Activated CD4-positive, alpha-beta T cell treated with anti-CD3 and anti-CD28 coated beads, Interleukin-2, amount 50 U/mL, for 16 hours (primary cell): ENCODE results near the gene NBPF20.
"Not testable (repeated sequence)": the region's sequence is repeated elsewhere in the genome, so short reads cannot be mapped to it uniquely, and the experiment has no call there.

Experiments
- DNase-seq: peaks from one replicate; pipeline ENCODE4 v3.0.0-alpha.2; 2020

The NBPF20 gene, protein sequence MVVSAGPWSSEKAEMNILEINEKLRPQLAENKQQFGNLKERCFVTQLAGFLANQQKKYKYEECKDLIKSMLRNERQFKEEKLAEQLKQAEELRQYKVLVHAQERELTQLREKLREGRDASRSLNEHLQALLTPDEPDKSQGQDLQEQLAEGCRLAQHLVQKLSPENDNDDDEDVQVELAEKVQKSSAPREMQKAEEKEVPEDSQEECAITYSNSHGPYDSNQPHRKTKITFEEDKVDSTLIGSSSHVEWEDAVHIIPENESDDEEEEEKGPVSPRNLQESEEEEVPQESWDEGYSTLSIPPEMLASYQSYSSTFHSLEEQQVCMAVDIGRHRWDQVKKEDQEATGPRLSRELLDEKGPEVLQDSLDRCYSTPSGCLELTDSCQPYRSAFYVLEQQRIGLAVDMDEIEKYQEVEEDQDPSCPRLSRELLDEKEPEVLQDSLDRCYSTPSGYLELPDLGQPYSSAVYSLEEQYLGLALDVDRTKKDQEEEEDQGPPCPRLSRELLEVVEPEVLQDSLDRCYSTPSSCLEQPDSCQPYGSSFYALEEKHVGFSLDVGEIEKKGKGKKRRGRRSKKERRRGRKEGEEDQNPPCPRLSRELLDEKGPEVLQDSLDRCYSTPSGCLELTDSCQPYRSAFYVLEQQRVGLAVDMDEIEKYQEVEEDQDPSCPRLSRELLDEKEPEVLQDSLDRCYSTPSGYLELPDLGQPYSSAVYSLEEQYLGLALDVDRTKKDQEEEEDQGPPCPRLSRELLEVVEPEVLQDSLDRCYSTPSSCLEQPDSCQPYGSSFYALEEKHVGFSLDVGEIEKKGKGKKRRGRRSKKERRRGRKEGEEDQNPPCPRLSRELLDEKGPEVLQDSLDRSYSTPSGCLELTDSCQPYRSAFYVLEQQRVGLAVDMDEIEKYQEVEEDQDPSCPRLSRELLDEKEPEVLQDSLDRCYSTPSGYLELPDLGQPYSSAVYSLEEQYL (N-terminal part only)

DNA sequence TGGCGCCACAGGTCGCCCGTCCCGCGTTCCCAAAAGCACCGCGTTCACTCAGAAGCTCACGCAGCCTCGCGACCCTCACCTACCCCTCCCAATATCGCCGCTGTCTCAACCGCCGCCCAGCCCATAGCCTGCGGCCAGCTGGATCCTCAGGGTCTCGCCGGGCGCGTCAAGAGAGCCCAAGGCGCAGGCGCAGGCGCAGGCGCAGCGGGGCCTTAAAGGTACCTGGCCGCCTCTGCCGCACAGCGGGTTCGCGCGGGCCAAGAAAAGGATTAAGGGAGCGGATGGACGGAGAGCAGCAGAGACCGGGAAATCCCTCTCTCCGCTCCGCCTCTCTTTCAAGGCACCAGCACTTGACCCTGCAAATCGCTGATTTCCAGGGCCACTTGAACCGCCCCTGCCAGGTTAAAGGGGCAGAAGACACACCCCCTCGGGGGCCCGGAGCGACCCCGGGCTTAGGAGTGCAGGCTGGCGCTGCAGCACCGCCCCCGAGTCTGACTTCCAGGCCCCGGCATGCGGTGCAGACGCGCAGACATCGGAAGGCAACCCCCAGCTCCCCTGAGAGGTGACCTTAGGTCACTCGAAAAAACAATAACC lies at the start of gene NBPF20:
NBPF20 (minus strand) TSS at position 168 of the 594 bp plus-strand sequence. CDS start 20,331 bp downstream, outside the sequence.
- DNase-seq = peak; percentile 80

DNA sequence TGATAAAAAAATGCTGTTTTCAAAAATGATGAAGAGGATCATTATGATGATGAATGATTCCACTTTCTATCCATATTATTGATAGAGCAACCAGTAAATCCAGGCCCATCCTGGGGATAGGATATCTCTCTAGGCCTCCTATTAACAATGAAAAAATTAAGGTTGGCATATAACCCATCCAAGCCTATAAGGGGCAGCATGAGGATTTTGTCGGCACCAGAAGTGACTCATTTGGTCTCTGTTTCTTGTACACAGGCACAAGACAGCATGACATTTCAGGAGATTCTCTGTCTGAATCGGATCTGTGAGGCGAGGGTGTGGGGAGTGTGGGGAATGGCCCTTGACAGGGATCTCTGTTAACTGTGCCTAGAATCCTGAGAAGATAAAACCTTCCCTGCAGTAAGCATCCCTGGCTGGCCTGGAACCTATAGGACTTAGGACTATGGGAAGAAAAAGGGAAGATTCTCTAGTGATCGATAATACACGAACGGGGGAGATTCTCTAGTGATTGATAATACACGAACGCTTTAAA lies 49.5 kb upstream of the NBPF20 start:
- DNase-seq = not testable (repeated sequence)

DNA sequence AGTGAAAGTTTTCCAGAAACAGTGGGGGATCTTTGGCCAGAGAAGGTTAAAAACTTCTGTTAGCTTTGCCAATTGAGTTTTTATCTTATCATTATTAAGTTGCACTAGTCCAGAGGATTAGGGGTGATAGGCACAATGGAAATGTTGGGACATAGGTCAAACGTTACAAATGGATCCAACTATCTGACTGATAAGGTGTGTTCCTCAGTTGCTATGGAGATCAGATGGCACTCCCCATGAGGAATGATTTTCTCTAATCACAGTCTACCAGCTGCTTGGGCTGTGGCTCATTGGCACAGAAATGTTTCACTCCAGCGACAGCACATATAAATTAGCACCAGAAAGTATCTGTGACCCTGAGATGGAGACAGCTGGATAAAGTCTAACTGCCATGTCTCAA lies 47.3 kb upstream of the NBPF20 start:
- DNase-seq = not testable (repeated sequence)

DNA sequence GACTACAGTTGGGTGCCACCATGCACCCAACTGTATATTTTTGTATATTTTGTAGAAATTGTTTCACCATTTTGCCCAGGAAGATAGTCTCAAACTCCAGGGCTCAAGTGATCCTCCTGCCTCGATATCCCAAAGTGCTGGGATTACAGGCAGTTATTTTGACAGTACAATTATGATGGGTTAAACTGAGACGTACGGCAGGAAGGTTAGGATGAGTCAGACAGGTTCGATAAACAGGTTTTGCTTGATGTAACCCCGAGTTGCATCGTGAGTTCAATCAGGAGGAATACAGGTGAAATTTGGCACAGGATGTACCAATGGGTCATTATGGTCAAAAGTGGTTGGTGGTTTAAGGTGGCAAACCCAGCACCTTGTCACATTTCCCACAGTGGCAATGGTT lies 46.0 kb upstream of the NBPF20 start:
- not testable (repeated sequence) for DNase-seq

DNA sequence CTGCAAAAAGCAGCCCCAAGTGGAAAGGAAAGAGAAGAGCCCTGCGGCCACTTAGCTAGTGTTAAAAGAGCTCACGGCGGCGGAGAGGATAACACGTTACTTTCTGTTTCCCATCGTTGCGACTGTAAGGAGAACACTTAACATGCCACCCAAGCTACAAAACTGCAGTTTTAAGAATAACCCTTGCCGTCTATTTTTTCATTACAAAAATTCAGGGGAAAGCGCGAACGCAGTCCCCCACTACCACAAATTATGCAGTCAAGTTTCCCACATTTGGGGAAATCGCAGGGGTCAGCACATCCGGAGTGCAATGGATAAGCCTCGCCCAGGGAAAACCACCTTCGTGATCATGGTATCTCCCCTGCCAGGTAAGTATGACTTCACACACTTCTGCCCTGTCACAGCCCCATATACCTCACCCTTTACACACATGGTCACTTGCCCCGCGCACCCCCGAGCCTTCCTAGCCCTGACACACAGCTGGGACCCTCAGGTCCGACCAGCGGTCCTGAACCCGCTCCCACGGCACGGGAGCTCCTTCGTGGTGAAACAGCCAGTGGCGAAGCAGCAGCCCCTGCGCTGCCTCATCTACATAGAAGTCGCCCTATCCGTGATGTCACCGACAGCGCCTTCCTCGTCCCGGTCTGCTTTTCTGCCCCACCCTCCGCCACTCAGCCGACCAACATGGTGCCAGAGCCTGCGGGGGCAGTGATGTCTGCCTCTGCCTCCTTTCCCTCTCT lies 40.2 kb upstream of the NBPF20 start:
- DNase-seq = peak; percentile 97

DNA sequence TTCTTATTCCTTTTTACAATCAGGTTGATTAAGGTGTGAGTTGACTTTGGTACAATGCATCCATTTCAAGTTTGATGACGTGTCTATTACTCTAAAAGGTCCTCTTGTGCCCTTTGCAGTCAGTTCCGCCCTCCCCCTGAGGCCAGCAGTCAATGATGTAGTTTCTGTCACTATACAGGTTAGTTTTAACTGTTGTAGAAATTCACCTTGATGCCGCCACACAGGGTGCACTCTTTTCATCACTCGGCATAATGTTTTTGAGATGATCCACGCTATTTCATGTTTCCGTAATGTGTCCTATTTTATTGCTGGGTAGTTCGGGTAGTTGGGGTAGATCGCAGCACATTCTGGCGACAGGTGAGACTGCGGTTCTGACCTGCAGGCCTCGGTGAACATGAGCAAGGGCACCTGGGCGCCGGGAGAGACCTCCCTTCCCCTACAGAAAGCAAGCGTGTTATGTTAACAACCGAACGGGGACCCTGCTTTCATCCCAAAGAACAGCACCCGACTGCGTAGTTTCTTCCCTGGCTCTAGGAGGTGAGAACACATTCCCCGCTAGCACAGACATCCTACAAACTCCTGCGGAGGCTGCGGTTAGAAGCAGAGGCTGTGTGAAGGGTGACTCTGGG lies 39.4 kb upstream of the NBPF20 start:
- peak; percentile 14 for DNase-seq

DNA sequence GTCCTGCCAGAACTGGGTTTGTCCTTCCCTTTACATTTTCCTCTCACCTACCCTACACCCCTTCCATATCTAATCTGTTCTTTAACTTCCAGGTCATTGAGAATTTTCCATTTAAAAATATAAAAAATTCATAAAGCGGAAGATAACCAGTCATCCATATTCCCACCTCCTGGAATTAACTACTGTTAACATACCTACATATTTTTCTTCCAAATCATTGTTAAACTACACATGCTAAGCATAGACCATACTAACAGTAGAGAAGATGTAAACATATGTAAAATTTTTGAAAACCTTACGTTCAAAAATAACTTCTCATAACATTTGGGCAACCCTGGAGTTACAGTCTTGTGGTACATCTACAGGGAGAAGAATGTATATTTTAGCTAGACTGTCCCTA lies 38.6 kb upstream of the NBPF20 start:
- not testable (repeated sequence) for DNase-seq

DNA sequence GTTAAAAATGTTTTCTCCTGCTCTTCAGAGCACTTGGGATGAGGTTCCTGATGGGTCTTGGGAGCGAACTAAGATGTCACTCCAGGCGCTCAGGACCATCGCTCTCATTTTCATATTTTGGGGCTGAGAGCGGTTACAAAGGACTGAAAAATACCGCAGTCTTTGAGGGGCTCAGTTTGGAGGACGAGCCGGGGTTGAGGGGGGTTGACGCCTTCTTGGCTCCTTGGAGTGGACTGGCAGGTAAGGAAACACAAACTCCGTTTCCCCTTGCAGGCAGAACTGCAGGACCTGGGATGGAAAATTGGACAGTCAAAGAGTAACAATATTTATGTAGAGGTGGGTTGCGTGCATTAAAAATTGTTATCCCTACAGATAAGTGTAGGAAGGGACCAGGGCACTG lies 35.3 kb upstream of the NBPF20 start:
- DNase-seq = not testable (repeated sequence)

DNA sequence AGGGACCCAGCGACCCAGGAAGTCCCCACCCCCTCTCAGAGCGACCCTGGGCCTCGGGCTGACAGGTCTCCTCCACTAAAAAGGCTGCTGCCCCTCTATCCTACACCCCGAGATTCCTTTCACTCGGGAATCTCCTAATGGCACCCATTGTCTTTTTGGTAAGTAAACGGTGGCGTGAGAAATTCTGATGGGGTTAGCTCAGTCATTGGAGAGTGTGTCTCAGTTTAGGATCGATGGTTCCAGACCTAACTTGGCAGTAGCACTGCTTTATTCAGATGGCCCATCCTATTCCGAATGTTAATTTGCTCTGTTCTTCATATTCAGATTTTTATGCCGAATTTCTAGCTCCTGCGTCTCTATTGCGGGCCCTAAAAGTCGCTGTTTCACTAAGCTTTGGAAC lies 34.6 kb upstream of the NBPF20 start:
- not testable (repeated sequence) for DNase-seq

DNA sequence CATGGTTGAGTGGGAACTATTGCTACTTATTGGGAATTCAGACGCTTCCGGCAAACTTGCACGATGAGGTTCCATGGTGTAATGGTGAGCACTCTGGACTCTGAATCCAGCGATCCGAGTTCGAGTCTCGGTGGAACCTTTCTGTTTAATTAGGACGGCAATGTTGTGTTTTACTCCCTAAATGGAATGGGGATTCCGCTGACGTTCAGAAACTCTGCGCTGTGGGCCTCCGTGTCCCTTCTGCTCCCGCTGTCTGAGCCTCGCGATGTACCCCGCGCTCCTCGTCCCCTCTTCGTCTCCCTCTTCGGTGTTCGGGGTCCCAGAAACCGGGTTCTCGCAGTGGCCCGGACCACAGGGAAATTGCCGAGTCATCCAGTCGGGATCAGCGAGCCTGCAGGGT lies 34.2 kb upstream of the NBPF20 start:
- DNase-seq = not testable (repeated sequence)

DNA sequence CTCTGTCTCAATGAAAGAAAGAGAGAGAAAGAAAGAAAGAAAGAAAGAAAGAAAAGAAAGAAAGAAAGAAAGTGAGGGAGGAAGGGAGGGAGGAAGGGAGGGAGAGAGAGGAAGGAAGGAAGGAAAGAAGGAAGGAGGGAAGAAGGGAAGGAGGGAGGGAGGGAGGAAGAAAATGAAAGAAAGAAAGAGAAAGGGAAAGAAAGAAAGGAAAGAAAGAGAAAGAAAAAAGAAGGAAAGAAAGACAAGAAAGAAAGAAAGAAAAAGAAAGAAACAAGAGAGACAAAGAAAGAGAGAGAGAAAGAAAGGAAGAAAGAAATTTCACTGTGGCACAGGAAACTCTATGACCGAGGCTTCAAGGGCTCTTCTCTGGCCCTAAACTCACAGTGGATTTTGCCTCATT lies 33.7 kb upstream of the NBPF20 start:
- DNase-seq = not testable (repeated sequence)

DNA sequence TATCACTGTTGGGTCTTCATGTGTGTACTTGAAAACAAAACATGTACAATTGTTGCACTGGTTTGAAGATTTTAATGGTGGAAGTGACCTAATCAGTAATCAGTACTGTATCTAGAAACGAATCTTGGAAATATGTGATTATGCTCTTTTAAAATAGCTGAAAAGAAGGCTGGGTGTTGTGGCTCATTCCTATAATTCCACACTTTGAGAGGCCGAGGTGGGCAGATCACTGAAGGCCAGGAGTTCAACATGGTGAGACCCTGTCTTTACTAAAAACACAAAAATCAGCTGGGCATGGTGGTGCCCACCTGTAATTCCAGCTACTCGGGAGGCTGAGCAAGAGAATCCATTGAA lies 29.4 kb upstream of the NBPF20 start:
- DNase-seq = not testable (repeated sequence)

DNA sequence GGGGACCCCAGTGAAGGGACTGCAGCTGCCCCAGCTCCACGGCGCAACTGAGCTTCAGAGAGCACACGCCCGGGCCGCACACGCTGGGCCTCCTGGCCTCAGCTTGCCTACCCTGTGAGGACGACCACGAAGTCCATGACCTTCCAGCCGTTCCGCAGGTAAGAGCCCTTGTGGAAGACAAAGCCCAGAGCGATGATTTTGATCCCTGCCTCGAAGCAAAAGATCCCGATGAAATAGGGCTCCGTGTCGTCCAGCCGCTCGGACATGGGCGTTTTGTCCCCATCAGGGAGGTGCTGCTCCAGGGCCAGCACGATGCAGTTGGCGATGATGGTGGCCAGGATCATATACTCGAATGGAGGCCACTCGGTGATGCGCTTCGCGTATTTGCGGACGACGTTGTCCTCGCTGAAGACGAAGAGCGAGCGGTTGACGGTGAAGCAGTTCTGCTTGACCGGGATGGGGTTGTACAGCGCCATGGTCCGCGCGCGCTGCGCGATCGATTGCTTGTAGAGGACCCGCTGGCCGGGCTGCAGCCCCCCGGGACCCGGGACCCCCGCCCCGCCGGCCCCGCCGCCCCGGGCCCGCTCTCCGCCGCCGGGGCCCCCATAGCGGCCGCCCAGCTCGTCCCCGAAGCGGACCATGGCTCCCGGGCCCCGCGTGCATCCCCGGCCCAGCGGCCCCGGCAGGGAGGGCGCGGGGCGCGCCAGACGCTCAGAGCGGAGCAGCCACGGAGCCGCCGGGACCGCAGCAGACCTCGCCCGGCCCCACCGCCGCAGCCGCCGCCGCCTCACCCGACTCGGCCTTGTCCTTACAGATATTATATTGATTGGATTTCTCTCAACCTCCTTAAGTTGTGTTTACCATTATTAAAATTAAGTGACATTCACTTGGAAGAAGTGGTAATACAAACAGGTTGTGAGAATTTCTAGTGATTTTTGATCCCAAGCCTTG lies 28.7 kb upstream of the NBPF20 start:
- DNase-seq = not testable (repeated sequence)

DNA sequence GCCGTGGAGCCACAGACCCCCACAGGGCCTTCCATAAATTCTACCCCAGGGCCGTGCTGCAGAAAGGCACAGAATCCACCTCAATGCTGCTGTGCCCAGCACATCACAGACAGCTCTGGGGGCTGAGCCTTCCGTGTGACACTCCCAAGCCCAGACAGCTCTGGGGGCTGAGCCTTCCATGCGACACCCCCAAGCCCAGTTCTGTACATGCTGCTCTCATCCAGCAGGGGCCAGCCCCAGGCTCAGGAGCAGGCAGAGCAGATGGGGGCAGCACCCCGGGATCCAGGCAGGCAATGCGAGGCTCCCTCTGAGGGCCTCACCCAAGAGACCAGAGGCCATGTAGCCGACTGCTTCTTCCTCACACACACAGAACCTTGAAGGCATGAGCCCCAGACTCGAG lies 27.1 kb upstream of the NBPF20 start:
- DNase-seq = not testable (repeated sequence)

DNA sequence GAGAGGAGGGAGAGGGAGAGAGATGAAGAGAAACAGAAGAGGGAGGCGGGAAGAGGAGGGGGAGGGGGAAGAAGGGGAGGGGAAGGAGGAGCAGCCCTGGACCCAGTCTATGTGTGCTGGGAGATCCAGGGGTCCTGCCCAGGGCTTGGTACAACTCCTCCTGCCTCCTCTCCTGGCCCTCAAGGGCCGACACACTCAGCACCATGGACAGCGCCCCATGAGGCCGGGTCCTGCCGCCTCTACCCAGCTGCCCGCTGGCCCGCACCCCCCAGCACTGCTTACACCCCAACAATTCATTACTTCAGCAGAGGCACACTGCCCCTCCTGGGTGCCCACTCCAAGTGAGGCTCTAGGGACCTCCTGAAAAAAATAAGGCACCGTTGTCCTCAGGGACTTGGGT lies 26.5 kb upstream of the NBPF20 start:
- peak; percentile 21 for DNase-seq

DNA sequence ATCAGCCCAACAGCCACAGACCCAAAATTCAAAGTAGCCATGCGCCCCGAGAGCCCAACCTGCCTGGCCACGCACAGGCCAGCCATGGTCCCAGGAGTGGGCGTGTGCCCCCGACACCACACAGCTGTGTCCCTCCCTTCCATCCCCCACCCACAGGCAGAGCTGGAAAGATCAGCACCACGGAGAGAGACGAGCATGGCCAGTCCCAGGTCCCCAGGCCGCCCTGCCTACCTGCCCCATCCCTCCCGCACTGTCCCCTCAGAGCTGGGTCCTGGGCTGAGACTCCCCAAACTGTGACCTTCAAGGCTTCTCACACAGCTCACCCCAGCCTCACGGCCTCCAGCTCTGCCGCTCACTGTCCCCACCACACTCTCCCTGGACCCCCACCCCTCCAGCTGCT lies 19.8 kb upstream of the NBPF20 start:
- not testable (repeated sequence) for DNase-seq

DNA sequence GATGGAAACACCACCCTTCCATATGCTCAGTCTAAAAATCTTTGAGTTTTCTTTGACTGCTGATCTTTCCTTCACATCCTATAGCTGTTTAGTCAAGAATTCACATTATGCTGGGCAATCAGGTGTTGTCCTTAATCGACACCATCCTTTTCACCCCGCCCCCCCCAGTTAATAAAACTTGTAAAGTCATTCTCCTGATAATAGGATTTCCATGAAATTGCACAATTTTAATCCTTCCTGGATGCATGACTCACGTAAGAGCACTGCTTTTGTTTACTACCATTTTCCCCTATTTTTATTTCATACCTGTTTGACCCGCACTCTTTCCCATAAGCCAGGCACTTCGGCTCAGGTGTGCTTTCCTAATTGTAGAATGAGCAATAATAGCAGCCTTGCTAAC lies 16.9 kb upstream of the NBPF20 start:
- DNase-seq = not testable (repeated sequence)

DNA sequence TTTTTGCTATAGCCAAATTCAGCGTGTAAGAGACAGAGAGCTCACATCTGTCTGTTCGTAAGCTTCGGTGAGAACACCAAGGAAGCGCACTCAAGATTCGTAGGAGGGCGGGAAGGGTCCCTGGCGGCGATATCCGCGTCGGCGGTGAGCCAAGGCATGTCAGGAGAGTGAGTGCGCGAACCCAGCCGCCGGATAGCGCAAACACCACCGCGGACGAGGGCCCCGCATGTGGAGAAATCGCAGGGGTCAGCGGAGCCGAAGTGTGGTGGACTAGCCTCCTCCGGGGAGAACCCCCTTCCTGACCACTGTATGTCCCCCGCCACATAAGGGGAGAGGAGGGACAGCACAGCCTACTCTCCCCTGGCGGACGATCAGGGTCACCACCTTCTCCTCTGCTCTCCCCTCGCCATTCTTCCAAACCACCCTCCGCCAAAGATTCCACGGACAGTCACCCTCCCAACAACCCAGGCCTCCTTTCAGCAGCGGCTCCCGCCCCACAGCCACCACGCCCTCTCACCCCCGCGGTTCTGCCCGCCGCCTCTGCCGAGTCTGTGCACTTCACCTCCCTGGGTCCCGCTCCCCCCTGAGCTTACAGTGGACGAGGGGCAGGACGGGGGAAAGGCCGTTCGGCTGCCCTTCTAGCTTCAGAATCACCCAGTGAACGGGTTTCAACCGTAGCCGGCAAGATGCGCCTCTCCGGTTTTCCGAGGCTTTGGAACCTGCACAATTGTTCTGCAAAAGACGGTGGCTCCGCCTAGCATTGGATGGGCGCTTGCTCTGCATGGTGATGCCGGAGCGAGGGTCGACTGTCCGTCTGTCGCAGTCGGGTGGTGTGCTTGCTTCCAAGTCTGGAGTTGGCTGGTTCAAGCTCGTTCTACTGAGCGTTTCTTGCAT lies 6.2 kb upstream of the NBPF20 start:
- not testable (repeated sequence) for DNase-seq

DNA sequence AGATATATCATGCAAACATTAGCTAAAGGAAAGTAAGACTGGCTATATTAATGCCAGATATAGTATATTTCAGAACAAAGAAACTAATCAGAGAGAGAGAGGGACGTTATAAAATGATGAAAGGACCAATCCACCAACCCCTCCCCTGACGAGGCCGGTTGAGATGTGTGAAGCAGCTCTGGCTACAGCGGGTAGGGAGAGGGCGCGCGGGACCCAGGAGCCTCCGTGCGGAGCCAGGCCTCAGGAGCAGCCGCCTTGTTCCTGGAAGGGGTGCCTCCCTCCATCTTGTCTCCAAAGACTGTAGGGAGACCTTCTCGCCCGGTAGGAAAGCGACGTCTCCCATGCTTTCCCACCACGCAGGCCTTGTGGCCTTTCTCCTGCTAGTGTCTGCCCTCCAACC lies 5.4 kb upstream of the NBPF20 start:
- not testable (repeated sequence) for DNase-seq
